HT-29 (cell line): Measurements from ENCODE around the gene RUFY2. TPM values are rescaled to one million over a fixed set of nuclear protein-coding genes. Genes with fewer than 3 reads are reported as not detected.

Experiments used
- DNase-seq: peaks from one replicate; pipeline ENCODE4 v3.0.0-alpha.2; 2015; ENCODE audit warnings: low spot score
- total RNA-seq: library from RNA; depleted of rRNA; stranded (reverse); fragments of >200 nt; shearing (Covaris generic); gene quantifications from 2 replicates; pipeline ENCODE4 v1.2.3, GENCODE V29; 2014

Gene RUFY2
- total RNA-seq, 1 experiment from 2014 or later: 7.7 TPM

GRCh38 chr10:68364101-68364886 is 42.8 kb downstream of the RUFY2 start:
- no peak for DNase-seq

- DNase-seq: no peak
Measured at GRCh38 chr10:68362590-68362989, 44.5 kb downstream of the RUFY2 start.

GRCh38 chr10:68359189-68359588 is 47.9 kb downstream of the RUFY2 start:
- DNase-seq: no peak

- no peak for DNase-seq
Measured at GRCh38 chr10:68353537-68353936, 53.5 kb downstream of the RUFY2 start.

- peak; percentile 61 for DNase-seq
Measured at GRCh38 chr10:68348265-68348741, 58.8 kb downstream of the RUFY2 start.

GRCh38 chr10:68346774-68347173 is 60.3 kb downstream of the RUFY2 start:
- DNase-seq: no peak

GRCh38 chr10:68345621-68346020 is 61.5 kb downstream of the RUFY2 start:
- no peak for DNase-seq

- DNase-seq: no peak
Measured at GRCh38 chr10:68342909-68343516, 64.1 kb downstream of the RUFY2 start.

- no peak for DNase-seq
Measured at GRCh38 chr10:68340358-68341080, 66.6 kb downstream of the RUFY2 start.

GRCh38 chr10:68336754-68337351 is 70.2 kb downstream of the RUFY2 start:
- DNase-seq: no peak

- no peak for DNase-seq
Measured at GRCh38 chr10:68334672-68335467, 72.2 kb downstream of the RUFY2 start.

GRCh38 chr10:68333440-68334431 is 73.3 kb downstream of the RUFY2 start:
- DNase-seq: no peak

GRCh38 chr10:68333058-68333395 is 74.0 kb downstream of the RUFY2 start:
- DNase-seq: no peak

GRCh38 chr10:68332259-68333057 is 74.6 kb downstream of the RUFY2 start, which contains the start of gene PBLD:
Gene PBLD, minus strand, starts transcription at chr10:68332928. Its CDS starts 26,084 bp downstream, at chr10:68306844.
- peak; percentile 87 for DNase-seq

GRCh38 chr10:68331455-68332258 is 75.4 kb downstream of the RUFY2 start, which contains the start of gene HNRNPH3:
Gene HNRNPH3, plus strand, starts transcription at chr10:68332064. Its CDS starts 5,158 bp downstream, at chr10:68337222.
- peak; percentile 98 for DNase-seq

GRCh38 chr10:68330852-68331454 is 76.1 kb downstream of the RUFY2 start:
- DNase-seq: peak; percentile 42

GRCh38 chr10:68329506-68329861 is 77.6 kb downstream of the RUFY2 start:
- DNase-seq: no peak
